HEK293T (cell line): ENCODE results near the gene THSD7A.

Experiments
- CTCF ChIA-PET: fragments of 350-600 bp; formaldehyde crosslinking; extraction: SDS; loops from one replicate; lab custom pipeline; 2021; ENCODE audit warnings: antibody characterized with exemption, inconsistent platforms; lab: Yijun Ruan, JAX
- POLR2A ChIA-PET: fragments of 350-600 bp; formaldehyde crosslinking; extraction: SDS; loops from one replicate; lab custom pipeline; 2020; ENCODE audit warnings: antibody characterized with exemption, inconsistent platforms; lab: Yijun Ruan, JAX
- DNase-seq: peaks from one replicate; pipeline ENCODE4 v3.0.0; 2012; ENCODE audit warnings: mixed read lengths; ENCODE audit errors: extremely low spot score
- ARNT ChIP-seq: fragments of 450-650 bp; IDR thresholded peaks from 2 replicates; pipeline ENCODE4 v1.6.1; 2017; ENCODE audit warnings: mild to moderate bottlenecking
- BHLHE40 ChIP-seq: fragments of 450-650 bp; IDR thresholded peaks from 2 replicates; pipeline ENCODE4 v1.6.1; 2016; ENCODE audit warnings: mild to moderate bottlenecking, moderate library complexity, borderline replicate concordance
- CTBP1 ChIP-seq: fragments of 450-650 bp; IDR thresholded peaks from 2 replicates; pipeline ENCODE4 v1.6.1; 2016; ENCODE audit warnings: borderline replicate concordance
- ELF4 ChIP-seq: fragments of 450-650 bp; IDR thresholded peaks from 2 replicates; pipeline ENCODE4 v1.6.1; 2017; ENCODE audit warnings: antibody characterized with exemption
- FOXA1 ChIP-seq: fragments of 450-650 bp; IDR thresholded peaks from 2 replicates; pipeline ENCODE4 v1.6.1; 2016; ENCODE audit warnings: mild to moderate bottlenecking
- FOXK2 ChIP-seq: fragments of 450-650 bp; IDR thresholded peaks from 2 replicates; pipeline ENCODE4 v1.6.1; 2016; ENCODE audit warnings: mild to moderate bottlenecking
- FOXM1 ChIP-seq: fragments of 450-650 bp; IDR thresholded peaks from 2 replicates; pipeline ENCODE4 v1.6.1; 2017; ENCODE audit warnings: mild to moderate bottlenecking, borderline replicate concordance
- HDGF ChIP-seq: fragments of 450-650 bp; IDR thresholded peaks from 2 replicates; pipeline ENCODE4 v1.6.1; 2017; ENCODE audit warnings: antibody characterized with exemption, borderline replicate concordance
- L3MBTL2 ChIP-seq: fragments of 450-650 bp; conservative IDR thresholded peaks from 2 replicates; pipeline ENCODE4 v1.6.1; 2016; ENCODE audit warnings: mild to moderate bottlenecking
- LEF1 ChIP-seq: fragments of 450-650 bp; IDR thresholded peaks from 2 replicates; pipeline ENCODE4 v1.6.1; 2017; ENCODE audit warnings: mild to moderate bottlenecking, borderline replicate concordance
- NFRKB ChIP-seq: fragments of 450-650 bp; IDR thresholded peaks from 2 replicates; pipeline ENCODE4 v1.6.1; 2016; ENCODE audit warnings: mild to moderate bottlenecking, moderate library complexity
- PKNOX1 ChIP-seq: fragments of 450-650 bp; IDR thresholded peaks from 2 replicates; pipeline ENCODE4 v1.6.1; 2016
- SP1 ChIP-seq: fragments of 450-650 bp; IDR thresholded peaks from 2 replicates; pipeline ENCODE4 v1.6.1; 2017
- SUZ12 ChIP-seq: fragments of 450-650 bp; IDR thresholded peaks from 2 replicates; pipeline ENCODE4 v1.6.1; 2016; ENCODE audit warnings: mild to moderate bottlenecking
- TARDBP ChIP-seq: fragments of 450-650 bp; IDR thresholded peaks from 2 replicates; pipeline ENCODE4 v1.6.1; 2016
- ZNF384 ChIP-seq: fragments of 450-650 bp; IDR thresholded peaks from 2 replicates; pipeline ENCODE4 v1.6.1; 2016

Gene THSD7A

GRCh38 chr7:11404355-11404754, 427.6 kb downstream of the THSD7A start:
- ChIA-PET POLR2A (no interaction called here), CTCF (no interaction called here)
- no peak for TF ChIP-seq ELF4
- TF ChIP-seq ZNF384, result no peak
- TF ChIP-seq FOXA1, result no peak
- no peak for TF ChIP-seq NFRKB
- TF ChIP-seq CTBP1, result no peak
- no peak for TF ChIP-seq TARDBP
- no peak for TF ChIP-seq HDGF
- TF ChIP-seq FOXM1, result no peak
- TF ChIP-seq ARNT, result no peak
- no peak for TF ChIP-seq SP1
- no peak for TF ChIP-seq PKNOX1
- TF ChIP-seq SUZ12, result no peak
- TF ChIP-seq BHLHE40, result no peak
- no peak for TF ChIP-seq FOXK2
- no peak for TF ChIP-seq LEF1
- no peak for TF ChIP-seq L3MBTL2
- DNase-seq, result no peak

GRCh38 chr7:11403781-11404180, 428.2 kb downstream of the THSD7A start:
- CTCF ChIA-PET, result no interaction called here
- DNase-seq, result no peak
- no peak for TF ChIP-seq L3MBTL2
- no peak for TF ChIP-seq CTBP1
- TF ChIP-seq FOXM1, result no peak
- TF ChIP-seq SUZ12, result no peak
- no peak for TF ChIP-seq FOXK2
- TF ChIP-seq HDGF, result no peak
- no peak for TF ChIP-seq LEF1
- TF ChIP-seq ZNF384, result no peak
- no peak for TF ChIP-seq PKNOX1
- no peak for TF ChIP-seq SP1
- TF ChIP-seq BHLHE40, result no peak
- TF ChIP-seq TARDBP, result no peak
- TF ChIP-seq ELF4, result no peak
- TF ChIP-seq NFRKB, result no peak
- no peak for TF ChIP-seq ARNT
- no peak for TF ChIP-seq FOXA1
- POLR2A ChIA-PET, result no interaction called here

- DNase-seq, result no peak
- TF ChIP-seq ZNF384 (no peak), NFRKB (no peak), LEF1 (no peak), TARDBP (no peak), PKNOX1 (no peak), ELF4 (no peak)
- ChIA-PET POLR2A (no interaction called here), CTCF (no interaction called here)
Observed at GRCh38 chr7:11394438-11394837, 437.6 kb downstream of the THSD7A start.

GRCh38 chr7:11379641-11380040, 452.4 kb downstream of the THSD7A start:
- ChIA-PET POLR2A (no interaction called here), CTCF (no interaction called here)
- DNase-seq, result no peak
- no peak for TF ChIP-seq NFRKB

GRCh38 chr7:11376529-11376928, 455.5 kb downstream of the THSD7A start:
- CTCF ChIA-PET, result no interaction called here

GRCh38 chr7:11374629-11375028, 457.4 kb downstream of the THSD7A start:
- CTCF ChIA-PET, result no interaction called here
- POLR2A ChIA-PET, result no interaction called here
- DNase-seq, result no peak
- TF ChIP-seq ARNT, result no peak
- no peak for TF ChIP-seq HDGF
- no peak for TF ChIP-seq FOXA1
- no peak for TF ChIP-seq ZNF384
- TF ChIP-seq FOXM1, result no peak
- no peak for TF ChIP-seq SP1
- no peak for TF ChIP-seq NFRKB
- TF ChIP-seq LEF1, result no peak
- no peak for TF ChIP-seq CTBP1
- TF ChIP-seq PKNOX1, result no peak
- no peak for TF ChIP-seq BHLHE40

More at GRCh38 chr7:11376529-11376928, 455.5 kb downstream of the THSD7A start:
- POLR2A ChIA-PET, result no interaction called here
- TF ChIP-seq CTBP1, result no peak
- TF ChIP-seq LEF1, result no peak
- no peak for TF ChIP-seq ELF4
- no peak for TF ChIP-seq ZNF384
- no peak for TF ChIP-seq FOXM1
- TF ChIP-seq PKNOX1, result no peak
- TF ChIP-seq HDGF, result no peak
- no peak for DNase-seq
